Nephron progenitor cell (in vitro differentiated cells): ENCODE data around the gene MEX3A.
A peak's percentile ranks its signal among the peaks of the same experiment; 100 is the strongest.

ENCODE experiments used
- DNase-seq: peaks from one replicate; pipeline ENCODE4 v3.0.0; 2021
- H3K27ac Mint-ChIP-seq: 2 replicates; pipeline ENCODE4 v1.8.0; 2021; ENCODE audit warnings: mild to moderate bottlenecking, moderate library complexity, mixed read lengths
- H3K27me3 Mint-ChIP-seq: 2 replicates; pipeline ENCODE4 v1.8.0; 2021; ENCODE audit warnings: mild to moderate bottlenecking, low read depth, mixed read lengths; ENCODE audit not compliant: poor library complexity
- H3K36me3 Mint-ChIP-seq: 2 replicates; pipeline ENCODE4 v1.8.0; 2021; ENCODE audit warnings: low read depth, mixed read lengths
- H3K4me1 Mint-ChIP-seq: 2 replicates; pipeline ENCODE4 v1.8.0; 2021; ENCODE audit warnings: mixed read lengths
- H3K4me3 Mint-ChIP-seq: 2 replicates; pipeline ENCODE4 v1.8.0; 2021; ENCODE audit warnings: mild to moderate bottlenecking, moderate library complexity, mixed read lengths
- H3K9me3 Mint-ChIP-seq: 2 replicates; pipeline ENCODE4 v1.8.0; 2021; ENCODE audit warnings: mild to moderate bottlenecking, moderate library complexity, mixed read lengths
- TF ChIP-seq, protein P1 (sequence below): fragments of 200-600 bp; sonication (generic); IDR thresholded peaks from 2 replicates; pipeline ENCODE4 v1.5.0; 2021; ENCODE audit warnings: antibody characterized with exemption

MEX3A gene

GRCh38 chr1:156103521-156103947, 21.3 kb upstream of the MEX3A start:
- H3K27ac Mint-ChIP-seq: peak overlapping the region; percentile 61
- DNase-seq: no peak
- H3K4me1 Mint-ChIP-seq: peaks cover 71% of the 10 kb centered on the region
- peaks cover 10% of the 10 kb centered on the region for H3K27me3 Mint-ChIP-seq
- TF ChIP-seq, protein P1, sequence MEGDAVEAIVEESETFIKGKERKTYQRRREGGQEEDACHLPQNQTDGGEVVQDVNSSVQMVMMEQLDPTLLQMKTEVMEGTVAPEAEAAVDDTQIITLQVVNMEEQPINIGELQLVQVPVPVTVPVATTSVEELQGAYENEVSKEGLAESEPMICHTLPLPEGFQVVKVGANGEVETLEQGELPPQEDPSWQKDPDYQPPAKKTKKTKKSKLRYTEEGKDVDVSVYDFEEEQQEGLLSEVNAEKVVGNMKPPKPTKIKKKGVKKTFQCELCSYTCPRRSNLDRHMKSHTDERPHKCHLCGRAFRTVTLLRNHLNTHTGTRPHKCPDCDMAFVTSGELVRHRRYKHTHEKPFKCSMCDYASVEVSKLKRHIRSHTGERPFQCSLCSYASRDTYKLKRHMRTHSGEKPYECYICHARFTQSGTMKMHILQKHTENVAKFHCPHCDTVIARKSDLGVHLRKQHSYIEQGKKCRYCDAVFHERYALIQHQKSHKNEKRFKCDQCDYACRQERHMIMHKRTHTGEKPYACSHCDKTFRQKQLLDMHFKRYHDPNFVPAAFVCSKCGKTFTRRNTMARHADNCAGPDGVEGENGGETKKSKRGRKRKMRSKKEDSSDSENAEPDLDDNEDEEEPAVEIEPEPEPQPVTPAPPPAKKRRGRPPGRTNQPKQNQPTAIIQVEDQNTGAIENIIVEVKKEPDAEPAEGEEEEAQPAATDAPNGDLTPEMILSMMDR: no peak
- no peaks in the 10 kb centered on the region for H3K9me3 Mint-ChIP-seq
- H3K36me3 Mint-ChIP-seq: peaks cover 5% of the 10 kb centered on the region
- no peak overlapping the region for H3K4me3 Mint-ChIP-seq

DNA sequence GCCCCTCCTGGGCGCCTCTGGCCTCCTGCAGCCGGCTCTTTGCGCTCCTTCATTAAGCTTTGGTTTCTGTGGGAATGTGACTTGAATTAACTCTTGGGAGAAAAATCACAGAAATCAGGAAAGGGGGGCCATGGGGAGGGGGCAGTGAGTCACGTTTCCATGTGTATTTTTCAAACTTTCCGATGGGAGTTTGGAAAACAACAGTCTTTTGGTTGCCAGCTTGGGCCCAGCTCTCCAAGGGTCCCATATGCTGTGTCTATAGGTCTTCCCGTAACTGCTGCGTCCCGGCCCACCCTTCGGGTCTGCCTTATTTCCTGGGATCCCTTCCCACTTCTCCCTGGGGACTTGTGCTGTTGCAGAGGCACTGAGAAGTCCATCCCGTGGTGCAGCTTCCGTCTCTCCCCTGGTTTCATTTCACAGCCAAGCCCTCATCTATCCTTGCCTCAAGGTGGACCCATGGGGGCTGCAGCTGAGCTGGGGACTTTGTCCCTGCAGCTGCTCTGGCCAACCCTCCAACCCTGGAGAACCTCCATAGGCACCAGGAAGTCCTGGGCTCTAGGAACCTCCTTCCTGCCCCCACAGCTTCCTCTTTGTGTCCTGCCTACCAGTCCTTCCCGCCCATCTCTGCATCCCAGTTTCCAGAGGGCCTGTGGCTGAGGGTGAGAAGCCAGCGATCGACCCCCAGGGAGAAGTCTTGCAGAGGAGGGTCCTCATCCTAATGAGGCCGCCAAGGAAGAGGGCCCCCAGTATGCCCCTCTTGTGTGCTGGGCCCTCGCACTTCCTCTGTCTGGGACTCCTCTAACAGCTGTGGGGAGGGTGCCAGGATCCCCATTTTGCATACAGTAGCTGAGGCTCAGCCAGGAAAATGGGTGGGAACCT, 20.6 kb upstream of the MEX3A start:
- peaks cover 78% of the 10 kb centered on the region for H3K4me1 Mint-ChIP-seq
- peak overlapping the region; percentile 61 for H3K27ac Mint-ChIP-seq
- peaks cover 10% of the 10 kb centered on the region for H3K27me3 Mint-ChIP-seq
- peaks cover 12% of the 10 kb centered on the region for H3K36me3 Mint-ChIP-seq
- no peak for DNase-seq
- TF ChIP-seq, protein P1: no peak
- H3K4me3 Mint-ChIP-seq: no peak overlapping the region
- no peaks in the 10 kb centered on the region for H3K9me3 Mint-ChIP-seq

- Mint-ChIP-seq H3K9me3 (no peaks in the 10 kb centered on the region), H3K4me1 (peaks cover 77% of the 10 kb centered on the region), H3K27me3 (peaks cover 10% of the 10 kb centered on the region), H3K4me3 (no peak overlapping the region), H3K27ac (no peak overlapping the region), H3K36me3 (peaks cover 16% of the 10 kb centered on the region)
- DNase-seq: no peak
- TF ChIP-seq, protein P1: no peak
Measured at GRCh38 chr1:156101880-156102279, 19.6 kb upstream of the MEX3A start.

- peaks cover 29% of the 10 kb centered on the region for H3K36me3 Mint-ChIP-seq
- no peak overlapping the region for H3K4me3 Mint-ChIP-seq
- H3K9me3 Mint-ChIP-seq: no peaks in the 10 kb centered on the region
- H3K4me1 Mint-ChIP-seq: peaks cover 77% of the 10 kb centered on the region
- TF ChIP-seq, protein P1: no peak
- peaks cover under 1% of the 10 kb centered on the region for H3K27me3 Mint-ChIP-seq
- H3K27ac Mint-ChIP-seq: peak overlapping the region; percentile 66
- DNase-seq: no peak
Measured at GRCh38 chr1:156100205-156100995, 18.1 kb upstream of the MEX3A start.

DNA sequence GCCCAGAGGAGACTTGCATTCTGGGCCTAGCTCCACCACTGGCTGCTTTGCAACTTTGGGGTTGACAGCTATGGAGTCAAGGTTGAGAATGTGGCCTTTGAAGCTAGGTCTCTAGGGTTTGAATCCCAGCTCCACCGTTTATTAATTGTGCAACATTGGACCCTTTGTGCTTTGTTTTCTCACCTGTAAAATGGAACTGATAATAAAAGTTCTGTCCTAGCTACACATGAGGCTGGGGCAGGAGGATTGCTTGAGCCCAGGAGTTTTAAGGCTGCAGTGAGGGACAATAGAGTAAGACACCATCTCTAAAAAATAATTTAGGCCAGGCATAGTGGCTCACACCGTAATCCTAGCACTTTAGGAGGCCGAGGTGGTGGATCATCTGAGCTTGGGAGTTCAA, 17.0 kb upstream of the MEX3A start:
- no peaks in the 10 kb centered on the region for H3K9me3 Mint-ChIP-seq
- peaks cover 67% of the 10 kb centered on the region for H3K4me1 Mint-ChIP-seq
- H3K4me3 Mint-ChIP-seq: no peak overlapping the region
- peaks cover 36% of the 10 kb centered on the region for H3K36me3 Mint-ChIP-seq
- H3K27ac Mint-ChIP-seq: no peak overlapping the region
- DNase-seq: no peak
- H3K27me3 Mint-ChIP-seq: peaks cover 2% of the 10 kb centered on the region
- TF ChIP-seq, protein P1: no peak
